GM19043 (cell line): Measurements from ENCODE around the gene AVEN.

Experiments
- ATAC-seq: cut with Tn5 transposase; IDR thresholded peaks from one replicate; pipeline ENCODE4 v1.9.1; 2021; ENCODE audit warnings: low read depth; ENCODE audit not compliant: unreplicated experiment

Gene AVEN

GRCh38 chr15:33926260-33926659 lies 112.7 kb downstream of the AVEN start:
- ATAC-seq, result no peak

GRCh38 chr15:33923446-33923845 lies 115.6 kb downstream of the AVEN start:
- ATAC-seq, result no peak

GRCh38 chr15:33915571-33916407 lies 123.2 kb downstream of the AVEN start:
- no peak for ATAC-seq

GRCh38 chr15:33913459-33913858 lies 125.5 kb downstream of the AVEN start:
- ATAC-seq, result no peak

- no peak for ATAC-seq
Measured at GRCh38 chr15:33912326-33912725, 126.7 kb downstream of the AVEN start.

GRCh38 chr15:33910741-33911140 lies 128.3 kb downstream of the AVEN start:
- ATAC-seq, result no peak

- ATAC-seq, result no peak
Measured at GRCh38 chr15:33908406-33908805, 130.6 kb downstream of the AVEN start.

- ATAC-seq, result no peak
Measured at GRCh38 chr15:33907326-33907725, 131.7 kb downstream of the AVEN start.

- ATAC-seq, result no peak
Measured at GRCh38 chr15:33903661-33904060, 135.3 kb downstream of the AVEN start.

GRCh38 chr15:33902043-33902442 lies 137.0 kb downstream of the AVEN start:
- ATAC-seq, result no peak

GRCh38 chr15:33894193-33894592 lies 144.8 kb downstream of the AVEN start:
- peak; percentile 61 for ATAC-seq

- no peak for ATAC-seq
Measured at GRCh38 chr15:33888176-33888575, 150.8 kb downstream of the AVEN start.

GRCh38 chr15:33882921-33883320 lies 156.1 kb downstream of the AVEN start:
- no peak for ATAC-seq

GRCh38 chr15:33874156-33874555 lies 164.8 kb downstream of the AVEN start:
- ATAC-seq, result no peak

- ATAC-seq, result no peak
Measured at GRCh38 chr15:33872416-33873106, 166.4 kb downstream of the AVEN start.

GRCh38 chr15:33871980-33872379 lies 167.0 kb downstream of the AVEN start:
- no peak for ATAC-seq

- ATAC-seq, result no peak
Measured at GRCh38 chr15:33866101-33866737, 172.8 kb downstream of the AVEN start.

GRCh38 chr15:33865416-33865815 lies 173.6 kb downstream of the AVEN start:
- ATAC-seq, result no peak

GRCh38 chr15:33864360-33865075 lies 174.5 kb downstream of the AVEN start:
- ATAC-seq, result no peak

GRCh38 chr15:33860754-33861153 lies 178.2 kb downstream of the AVEN start:
- ATAC-seq, result no peak

GRCh38 chr15:33859992-33860545 lies 178.9 kb downstream of the AVEN start:
- ATAC-seq, result no peak
